Spinal cord (tissue), 10 donors: ENCODE measurements around the gene SERPINB5. TPM values are rescaled to one million over a fixed set of nuclear protein-coding genes. Genes with fewer than 3 reads are reported as not detected.
"Not testable (repeated sequence)": the region's sequence is repeated elsewhere in the genome, so short reads cannot be mapped to it uniquely, and the experiment has no call there.

Experiments
- DNase-seq, 6 donors: peaks; one replicate each; pipeline versions ENCODE4 v3.0.0 to v3.0.0-alpha.2; 2013 to 2015; ENCODE audit warnings: low spot score in 6 of 6, low read depth in 4 of 6
- H3K27ac ChIP-seq: one replicate; pipeline ENCODE4 v1.5.1; 2013; ENCODE audit warnings: low read depth, low read length, control low read depth
- H3K27me3 ChIP-seq: one replicate; pipeline ENCODE4 v1.6.1; 2013; ENCODE audit warnings: low read length; ENCODE audit not compliant: control insufficient read depth, insufficient read depth
- H3K36me3 ChIP-seq: one replicate; pipeline ENCODE4 v1.6.1; 2013; ENCODE audit warnings: low read length; ENCODE audit not compliant: control insufficient read depth, insufficient read depth
- H3K4me1 ChIP-seq: one replicate; pipeline ENCODE4 v1.6.1; 2013; ENCODE audit warnings: low read length; ENCODE audit not compliant: control insufficient read depth, insufficient read depth
- H3K4me3 ChIP-seq: one replicate; pipeline ENCODE4 v1.5.1; 2013; ENCODE audit warnings: low read depth, low read length, control low read depth
- H3K9me3 ChIP-seq: one replicate; pipeline ENCODE4 v1.6.1; 2013; ENCODE audit warnings: low read length; ENCODE audit not compliant: control insufficient read depth, insufficient read depth
- WGBS: methylation state at CpG from one replicate; pipeline ENCODE4 v1.1.5; 2013; ENCODE audit warnings: missing lambda C conversion rate; ENCODE audit not compliant: insufficient coverage; 5-methylcytosine and 5-hydroxymethylcytosine counted together
- polyA plus RNA-seq, 2 donors: library from polyadenylated mRNA; unstranded; fragments of 120-200 nt; gene quantifications; one replicate each; pipeline ENCODE4 v1.2.1, GENCODE V29; 2013; ENCODE audit not compliant: insufficient read length in 2 of 2
- total RNA-seq, 2 donors: library from RNA; depleted of rRNA in 1 of 2; stranded (reverse); fragments of 120-200 nt in 1 of 2; fragments of >200 nt in 1 of 2; gene quantifications; one replicate each; pipeline versions ENCODE4 v1.2.3 to v1.2.4, GENCODE V29; 2013 to 2014
- donor health status: healthy.

The SERPINB5 gene
- total and polyA plus RNA-seq, 4 donors: 0.20 TPM; not detected in 3

GRCh38 chr18:63444580-63444979 is 32.2 kb upstream of the SERPINB5 start:
- 100% methylated on average over 1 of the region's 6 CpGs for WGBS

GRCh38 chr18:63445037-63445436 is 31.7 kb upstream of the SERPINB5 start:
- Histone ChIP-seq H3K4me1 (no peaks in the 10 kb centered on the region), H3K9me3 (no peaks in the 10 kb centered on the region), H3K27me3 (no peaks in the 10 kb centered on the region), H3K27ac (no peak overlapping the region), H3K36me3 (no peaks in the 10 kb centered on the region), H3K4me3 (no peak overlapping the region)
- DNase-seq: no peak
- WGBS: no CpG with 5 or more reads among the region's 2 CpGs

More at GRCh38 chr18:63444580-63444979, 32.2 kb upstream of the SERPINB5 start:
- Histone ChIP-seq H3K9me3 (no peaks in the 10 kb centered on the region), H3K27ac (no peak overlapping the region), H3K27me3 (no peaks in the 10 kb centered on the region), H3K36me3 (no peaks in the 10 kb centered on the region), H3K4me1 (no peaks in the 10 kb centered on the region), H3K4me3 (no peak overlapping the region)
- no peak for DNase-seq

DNA sequence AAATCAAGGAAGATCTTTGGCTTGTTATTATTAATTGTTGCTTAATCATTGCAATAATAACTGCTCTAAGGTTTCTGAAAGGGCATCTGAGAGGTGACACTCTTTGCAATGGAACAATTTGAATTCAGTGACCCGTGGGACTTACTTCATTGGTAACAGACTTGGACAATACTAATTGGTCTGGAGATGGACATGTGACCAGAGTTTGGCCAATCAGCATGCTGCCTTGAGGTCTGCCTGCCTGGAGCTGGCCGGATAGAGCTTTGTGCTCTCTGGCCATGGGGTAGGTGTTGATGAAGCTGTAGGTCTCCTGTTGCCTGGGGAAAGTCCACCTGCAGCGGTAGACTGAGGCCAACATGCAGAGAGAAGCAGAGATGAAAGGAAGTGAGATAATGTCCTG is 30.5 kb upstream of the SERPINB5 start:
- Histone ChIP-seq H3K27me3 (no peaks in the 10 kb centered on the region), H3K4me3 (no peak overlapping the region), H3K27ac (no peak overlapping the region), H3K36me3 (no peaks in the 10 kb centered on the region), H3K4me1 (no peaks in the 10 kb centered on the region), H3K9me3 (no peaks in the 10 kb centered on the region)
- no peak for DNase-seq
- 96% methylated on average over 2 of the region's 3 CpGs for WGBS

GRCh38 chr18:63447066-63447465 is 29.7 kb upstream of the SERPINB5 start:
- H3K4me1 ChIP-seq: no peaks in the 10 kb centered on the region
- H3K27ac ChIP-seq: no peak overlapping the region
- DNase-seq: no peak
- no peaks in the 10 kb centered on the region for H3K27me3 ChIP-seq
- H3K9me3 ChIP-seq: no peaks in the 10 kb centered on the region
- 93% methylated on average over 3 of the region's 5 CpGs for WGBS
- H3K4me3 ChIP-seq: no peak overlapping the region
- no peaks in the 10 kb centered on the region for H3K36me3 ChIP-seq

DNA sequence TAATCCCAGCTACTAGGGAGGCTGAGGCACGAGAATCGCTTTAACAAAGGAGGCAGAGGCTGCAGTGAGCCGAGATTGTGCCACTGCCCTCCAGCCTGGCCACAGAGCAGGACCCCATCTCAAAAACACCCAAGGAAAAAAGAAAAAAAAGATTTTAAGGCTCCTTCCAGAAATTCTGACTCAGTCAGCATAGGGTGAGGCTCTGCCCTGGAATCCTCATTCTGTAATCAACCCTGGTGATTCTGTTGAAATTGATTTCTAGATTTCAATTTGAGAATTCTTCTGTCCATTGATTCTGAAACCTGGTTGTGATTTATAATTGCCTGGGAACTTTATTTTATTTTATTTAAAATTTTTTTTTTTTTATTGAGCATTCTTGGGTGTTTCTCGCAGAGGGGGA is 27.3 kb upstream of the SERPINB5 start:
- WGBS: no CpG with 5 or more reads among the region's 4 CpGs

DNA sequence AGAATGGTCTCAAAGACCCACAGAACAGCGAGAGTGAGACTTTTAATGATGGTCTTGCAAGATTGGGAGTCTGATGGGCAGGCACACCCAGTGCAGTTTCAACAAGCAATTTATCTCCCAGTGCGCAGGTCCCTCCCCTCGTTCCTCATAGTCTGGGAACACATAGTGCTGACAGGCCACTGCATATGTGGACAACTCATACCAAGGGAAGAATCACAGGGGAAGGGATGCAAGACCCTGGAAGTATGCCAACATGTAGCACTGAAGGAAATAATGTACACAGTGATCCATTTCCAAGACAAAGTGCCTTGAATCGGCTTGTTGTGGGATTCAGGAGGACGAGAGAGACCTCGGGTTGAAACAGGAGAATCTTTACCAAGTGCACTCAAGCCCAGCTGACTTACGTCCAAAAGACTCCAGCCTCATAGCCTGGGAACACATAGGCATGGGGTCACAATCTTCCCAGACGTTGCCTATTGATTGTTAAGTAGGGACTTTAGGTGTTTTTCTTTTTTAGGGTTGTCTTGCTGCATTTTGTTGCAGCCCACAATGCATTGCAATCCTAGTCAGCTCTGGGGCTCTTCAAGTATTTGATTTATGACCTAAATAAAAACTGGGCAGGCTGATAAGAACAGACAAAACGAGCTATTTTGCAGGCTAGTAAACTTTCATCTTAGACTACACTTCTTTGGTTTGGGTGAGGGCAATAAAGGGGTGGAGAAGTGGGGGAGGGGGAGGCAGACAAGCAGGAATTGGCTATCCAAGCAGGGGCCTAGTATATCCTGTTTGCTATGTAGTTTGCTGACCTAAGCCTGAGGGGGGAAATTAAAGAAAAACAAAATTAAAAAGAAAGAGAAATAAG is 24.7 kb upstream of the SERPINB5 start:
- H3K27me3 ChIP-seq: no peaks in the 10 kb centered on the region
- peak in 2 of 6 donors; percentile 5 to 10 for DNase-seq
- H3K9me3 ChIP-seq: no peaks in the 10 kb centered on the region
- 70% methylated on average over 3 of the region's 9 CpGs for WGBS
- no peaks in the 10 kb centered on the region for H3K36me3 ChIP-seq
- H3K27ac ChIP-seq: peak overlapping the region; percentile 30
- H3K4me3 ChIP-seq: no peak overlapping the region
- no peaks in the 10 kb centered on the region for H3K4me1 ChIP-seq

More for the DNA sequence above, 27.3 kb upstream of the SERPINB5 start:
- Histone ChIP-seq H3K27ac (no peak overlapping the region), H3K4me1 (no peaks in the 10 kb centered on the region), H3K36me3 (no peaks in the 10 kb centered on the region), H3K4me3 (no peak overlapping the region), H3K27me3 (no peaks in the 10 kb centered on the region), H3K9me3 (no peaks in the 10 kb centered on the region)
- no peak for DNase-seq

DNA sequence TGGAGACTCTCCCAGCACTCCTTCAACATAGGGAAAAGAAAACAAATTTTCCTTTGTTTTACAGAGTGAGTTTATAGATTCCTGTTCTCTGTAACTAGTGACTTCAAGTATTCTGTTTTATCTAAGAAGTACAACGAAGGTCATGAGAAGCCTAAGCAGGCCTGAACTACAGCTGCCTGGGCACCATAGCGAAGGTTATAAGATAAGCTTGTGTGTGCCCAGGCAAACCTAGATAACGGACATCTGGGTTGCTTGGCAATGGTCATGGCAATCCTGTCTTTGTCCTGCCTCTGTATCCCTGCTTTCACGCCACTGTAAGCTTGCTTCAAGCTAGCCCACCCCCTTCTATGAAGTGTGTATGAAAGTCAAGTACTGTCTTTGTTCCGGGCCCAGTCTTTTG is 24.0 kb upstream of the SERPINB5 start:
- 85% methylated on average over 3 of the region's 5 CpGs for WGBS
- peak overlapping the region; percentile 30 for H3K27ac ChIP-seq

DNA sequence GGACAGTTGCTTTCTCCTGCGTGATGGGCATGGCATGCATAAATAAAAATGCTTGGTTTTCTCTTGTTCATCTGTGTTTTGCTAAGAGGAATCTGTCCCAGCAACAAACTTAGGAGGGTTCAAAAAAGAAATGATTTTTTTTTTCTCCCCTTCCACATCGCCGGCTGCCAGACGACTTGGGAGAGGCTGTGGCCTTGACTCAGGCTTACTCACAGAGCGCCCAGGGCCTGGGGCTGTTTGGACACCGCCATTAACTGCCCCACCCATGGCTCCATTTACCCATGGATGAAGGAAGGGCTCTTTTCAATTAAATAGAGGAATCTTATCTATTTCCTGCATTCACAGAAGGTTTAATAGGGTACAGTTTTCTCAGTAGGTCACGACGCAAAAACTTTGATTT is 22.3 kb upstream of the SERPINB5 start:
- no peak overlapping the region for H3K27ac ChIP-seq
- H3K9me3 ChIP-seq: no peaks in the 10 kb centered on the region
- no peaks in the 10 kb centered on the region for H3K27me3 ChIP-seq
- WGBS: no CpG with 5 or more reads among the region's 8 CpGs
- no peaks in the 10 kb centered on the region for H3K36me3 ChIP-seq
- no peak for DNase-seq
- no peaks in the 10 kb centered on the region for H3K4me1 ChIP-seq
- H3K4me3 ChIP-seq: no peak overlapping the region

More for the DNA sequence above, 24.0 kb upstream of the SERPINB5 start:
- not testable (repeated sequence) for H3K36me3 ChIP-seq, H3K27me3 ChIP-seq, H3K4me3 ChIP-seq, DNase-seq, H3K9me3 ChIP-seq, H3K4me1 ChIP-seq

DNA sequence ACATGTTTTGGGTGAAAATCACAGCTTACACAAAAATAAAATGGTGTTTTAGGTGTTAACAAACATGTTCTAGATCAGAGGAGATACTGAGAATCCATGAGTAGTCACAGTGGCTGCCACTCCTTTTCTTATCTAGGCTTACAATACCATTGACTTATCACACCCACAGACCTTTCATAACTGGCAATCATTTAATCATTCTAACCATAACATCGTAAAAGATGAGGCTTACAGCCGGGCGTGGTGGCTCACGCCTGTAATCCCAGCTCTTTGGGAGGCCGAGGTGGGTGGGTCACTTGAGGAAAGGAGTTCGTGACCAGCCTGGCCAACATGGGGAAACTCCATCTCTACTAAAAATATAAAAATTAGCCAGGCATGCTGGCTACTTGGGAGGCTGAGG is 18.8 kb upstream of the SERPINB5 start:
- no peaks in the 10 kb centered on the region for H3K36me3 ChIP-seq
- DNase-seq: no peak
- H3K4me1 ChIP-seq: no peaks in the 10 kb centered on the region
- H3K4me3 ChIP-seq: no peak overlapping the region
- no CpG with 5 or more reads among the region's 6 CpGs for WGBS
- no peak overlapping the region for H3K27ac ChIP-seq
- H3K9me3 ChIP-seq: no peaks in the 10 kb centered on the region
- no peaks in the 10 kb centered on the region for H3K27me3 ChIP-seq

DNA sequence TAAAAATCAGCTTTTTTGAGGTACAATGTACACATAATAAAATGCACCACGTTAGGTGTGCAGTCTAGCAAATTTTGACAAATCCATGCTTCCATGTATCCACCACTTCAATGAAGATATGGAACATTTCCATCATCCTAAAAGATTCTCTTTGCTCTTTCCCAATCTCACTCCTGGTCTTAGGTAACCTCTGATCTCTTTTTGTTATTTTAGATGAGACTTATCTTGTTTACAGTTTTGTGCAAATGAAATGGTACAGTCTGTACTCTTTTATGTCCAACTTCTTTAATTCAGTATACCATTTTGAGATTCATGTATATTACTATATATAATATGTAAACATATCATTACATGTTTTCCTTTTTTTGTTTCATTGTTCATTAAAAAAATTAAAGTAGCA is 16.3 kb upstream of the SERPINB5 start:
- Histone ChIP-seq H3K4me3 (no peak overlapping the region), H3K27ac (no peak overlapping the region), H3K36me3 (no peaks in the 10 kb centered on the region), H3K27me3 (no peaks in the 10 kb centered on the region), H3K4me1 (no peaks in the 10 kb centered on the region), H3K9me3 (no peaks in the 10 kb centered on the region)
- DNase-seq: no peak
- no CpG with 5 or more reads among the region's 1 CpG for WGBS
